Fibroblast of skin of right quadriceps (primary cell): Measurements from ENCODE around the gene NALCN.

Experiments
- DNase-seq: peaks from one replicate; pipeline ENCODE4 v3.0.0-alpha.2; 2013

NALCN gene

DNA sequence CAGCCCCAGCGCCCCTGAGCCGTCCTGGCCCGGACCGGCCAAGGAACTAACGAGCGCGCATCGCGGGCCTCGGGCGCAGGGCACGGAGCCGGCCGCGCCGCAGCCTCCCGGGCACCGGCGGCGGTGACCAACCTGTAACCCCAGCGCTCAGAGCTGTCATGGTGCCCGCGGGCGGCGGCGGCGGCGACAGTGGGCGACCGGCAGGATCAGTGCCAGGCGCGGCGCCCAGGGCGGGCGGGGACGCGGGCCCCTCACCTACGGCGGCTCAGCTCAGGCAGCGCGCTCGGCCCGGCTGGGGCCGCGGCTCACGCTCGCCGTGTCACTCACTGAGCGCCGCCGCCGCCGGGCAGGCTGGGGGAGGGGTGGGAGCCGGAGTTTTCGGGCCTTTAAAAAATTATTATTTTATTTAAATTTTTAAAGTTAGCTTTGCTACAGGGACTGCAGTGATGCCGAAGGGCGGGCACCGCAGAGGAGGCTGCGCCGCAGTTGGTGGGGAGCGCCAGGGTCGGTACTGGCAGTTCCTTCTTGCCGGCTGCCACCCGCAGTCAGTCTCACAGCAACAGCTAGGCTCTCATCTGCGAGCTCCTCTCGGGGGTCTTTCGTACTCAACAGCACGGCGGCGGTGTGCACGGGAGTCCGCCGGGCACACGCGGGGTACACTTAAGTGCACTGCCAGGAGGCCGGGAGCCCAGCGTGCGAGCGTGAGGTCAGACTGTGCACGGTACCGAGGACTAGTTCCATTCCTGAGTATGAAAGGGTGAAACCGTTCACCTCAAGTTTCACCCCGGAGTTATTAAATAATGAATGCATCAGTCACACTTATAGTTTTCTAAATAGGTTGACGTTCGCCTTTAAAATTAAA, at the start of gene NALCN:
TSS of gene NALCN (minus strand) at position 328 of the 862 bp plus-strand sequence. CDS start 17,382 bp downstream, outside the sequence.
- no peak for DNase-seq

DNA sequence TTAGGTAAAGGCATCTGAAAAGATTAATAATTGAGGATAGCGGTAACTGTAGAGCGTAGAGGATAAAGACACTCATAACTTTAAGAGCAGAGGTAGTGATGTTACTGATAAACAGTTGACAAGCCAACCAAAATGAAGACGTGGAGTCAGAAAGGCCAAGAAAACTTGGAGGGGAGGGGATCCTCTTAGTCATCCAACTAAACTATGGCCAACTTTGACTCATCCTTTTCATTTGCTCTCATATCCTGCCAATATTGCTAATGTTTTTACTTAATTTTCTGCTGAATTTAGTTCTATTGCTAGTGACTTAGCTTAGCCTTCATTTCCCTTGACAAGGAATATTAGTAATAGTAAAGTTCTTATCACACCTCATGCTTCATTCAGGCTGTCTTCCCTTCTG, 49.6 kb upstream of the NALCN start:
- peak; percentile 61 for DNase-seq

DNA sequence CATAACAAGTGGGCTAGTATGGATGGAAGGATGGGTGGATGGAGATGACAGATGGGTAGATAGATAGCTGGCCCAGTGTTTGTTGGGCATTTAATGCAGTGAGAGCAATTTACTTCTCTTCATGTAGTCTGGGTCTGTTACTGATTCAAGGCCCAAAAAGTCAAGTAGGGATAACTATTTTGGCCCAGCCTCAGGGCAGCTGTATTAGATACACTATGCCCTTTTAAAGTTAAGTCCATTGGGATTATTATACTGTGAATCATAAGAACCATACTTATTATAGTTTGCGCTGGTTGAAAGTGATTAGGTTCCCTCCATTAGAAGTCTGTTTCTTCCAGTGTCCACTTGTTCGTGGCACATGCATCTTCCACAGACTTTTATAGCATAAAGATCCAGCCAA, 40.9 kb upstream of the NALCN start:
- no peak for DNase-seq

DNA sequence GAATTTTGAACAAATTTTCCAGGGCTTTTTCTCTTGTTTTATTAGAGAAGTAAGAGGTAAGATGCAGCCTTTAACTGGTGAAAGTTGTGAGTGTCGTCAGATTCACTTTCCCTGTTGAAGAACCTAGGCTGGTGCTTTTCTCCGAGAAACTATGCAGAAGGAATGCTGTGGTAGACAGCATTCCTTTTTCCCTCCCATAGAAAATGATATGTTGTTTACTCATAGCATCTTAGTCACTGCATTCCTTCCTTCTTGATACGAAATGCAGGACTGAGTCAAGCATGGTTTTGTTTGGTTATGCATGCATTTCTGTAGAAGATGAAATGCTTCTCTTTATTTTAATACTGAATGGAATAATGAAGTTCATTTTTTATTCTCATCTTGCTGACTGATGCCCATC, 39.6 kb upstream of the NALCN start:
- DNase-seq = peak; percentile 94

DNA sequence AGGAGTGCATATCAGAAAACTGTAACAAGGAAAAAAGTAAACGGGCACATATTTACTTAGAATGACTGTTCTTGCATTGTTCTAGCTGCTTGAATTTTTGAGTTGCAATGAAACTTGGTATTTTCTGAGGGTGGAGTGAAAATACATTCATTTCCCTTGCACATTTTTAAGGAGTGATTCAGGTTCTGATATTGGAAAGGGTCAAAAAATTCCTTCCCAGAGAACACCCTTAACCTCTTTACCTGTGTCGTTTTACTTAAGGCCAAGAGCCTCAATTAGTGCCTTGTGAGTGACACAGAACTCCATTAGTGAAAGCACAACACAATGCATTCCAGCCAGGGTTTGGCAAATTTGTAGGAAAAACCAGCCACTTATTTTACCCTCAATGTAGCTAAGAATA, 38.5 kb upstream of the NALCN start:
- peak; percentile 49 for DNase-seq

DNA sequence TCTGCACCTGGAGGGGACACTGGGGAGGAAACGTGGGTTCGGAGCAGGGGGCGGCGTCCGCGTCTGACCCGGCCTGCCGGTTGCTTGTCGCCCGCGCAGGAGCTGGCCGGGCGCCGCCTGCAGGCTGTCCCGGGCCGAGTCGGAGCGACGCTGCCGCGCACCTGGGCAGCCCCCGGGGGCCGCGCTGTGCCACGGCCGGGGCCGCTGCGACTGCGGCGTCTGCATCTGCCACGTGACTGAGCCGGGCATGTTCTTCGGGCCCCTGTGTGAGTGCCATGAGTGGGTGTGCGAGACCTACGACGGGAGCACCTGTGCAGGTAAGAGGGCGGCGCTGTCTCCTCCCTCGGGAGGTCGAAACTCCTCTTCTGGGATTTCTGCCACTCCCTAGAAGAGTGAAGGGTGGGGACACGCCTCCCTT, 37.5 kb upstream of the NALCN start:
- no peak for DNase-seq

DNA sequence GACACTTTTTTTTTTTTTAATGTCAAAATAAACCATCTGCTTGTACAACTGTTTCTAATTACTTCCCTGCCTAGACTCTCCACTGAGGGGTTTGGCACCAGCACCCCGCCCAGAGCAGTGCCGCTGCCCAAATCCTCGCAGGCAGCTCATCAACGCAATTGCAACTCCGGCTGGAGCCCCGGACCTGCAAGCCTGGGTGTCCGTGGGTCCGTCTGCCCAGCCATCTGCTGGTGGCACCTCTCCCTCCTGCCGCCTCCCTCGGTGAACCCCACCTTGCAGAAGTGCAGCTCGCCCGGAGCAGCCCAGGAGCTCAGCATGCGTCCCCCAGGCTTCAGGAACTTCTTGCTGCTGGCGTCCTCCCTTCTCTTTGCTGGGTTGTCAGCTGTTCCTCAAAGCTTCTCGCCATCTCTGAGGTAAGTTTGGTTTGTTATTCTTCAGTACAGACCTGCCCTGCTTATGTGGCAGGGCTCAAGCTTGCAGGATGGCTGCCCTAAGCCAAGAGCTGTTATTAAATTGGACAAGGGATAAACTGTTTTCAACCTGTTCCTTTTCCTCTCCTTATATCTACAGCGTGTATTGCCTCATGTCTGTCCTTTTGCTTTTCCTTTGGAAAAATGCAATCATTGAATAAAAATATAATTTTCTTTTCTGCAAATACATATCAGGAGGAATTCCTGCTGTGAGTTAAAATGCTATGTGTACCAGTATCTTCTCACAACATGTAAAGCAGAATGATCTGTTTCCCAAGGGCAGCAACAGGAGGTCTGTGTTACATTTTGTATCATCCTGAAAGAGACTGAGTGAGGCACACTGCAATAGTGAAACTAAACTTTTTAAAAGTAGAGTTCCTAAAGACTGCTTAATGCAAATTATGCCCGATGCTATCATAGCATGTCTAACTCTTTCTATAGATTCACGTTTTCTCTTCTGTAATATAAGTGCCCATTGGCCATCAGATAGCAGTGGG, 36.5 kb upstream of the NALCN start, which contains the start of gene ITGBL1:
TSS of gene ITGBL1 (plus strand) at position 157 of the 967 bp plus-strand sequence. CDS start at position 316, 159 bp downstream.
- peak; percentile 37 for DNase-seq

DNA sequence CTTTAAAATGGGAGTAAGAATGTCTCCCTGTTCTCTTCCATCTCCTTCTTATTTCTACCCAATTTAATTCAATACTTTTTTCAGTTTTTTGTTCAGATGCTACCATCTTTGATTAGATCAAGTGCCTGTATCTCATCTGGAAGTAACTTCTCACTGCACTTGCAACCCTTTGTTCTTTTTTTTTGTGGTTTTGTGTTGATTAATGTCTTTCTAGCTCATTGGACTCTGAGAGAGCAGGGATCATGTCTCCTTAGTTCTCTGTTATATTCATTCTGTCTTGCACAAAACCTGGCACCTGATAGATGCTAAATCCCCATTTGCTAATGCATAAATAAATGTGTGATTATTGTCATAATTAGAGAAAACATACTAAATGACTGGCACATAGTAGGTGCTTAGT, 35.3 kb upstream of the NALCN start:
- DNase-seq = no peak

DNA sequence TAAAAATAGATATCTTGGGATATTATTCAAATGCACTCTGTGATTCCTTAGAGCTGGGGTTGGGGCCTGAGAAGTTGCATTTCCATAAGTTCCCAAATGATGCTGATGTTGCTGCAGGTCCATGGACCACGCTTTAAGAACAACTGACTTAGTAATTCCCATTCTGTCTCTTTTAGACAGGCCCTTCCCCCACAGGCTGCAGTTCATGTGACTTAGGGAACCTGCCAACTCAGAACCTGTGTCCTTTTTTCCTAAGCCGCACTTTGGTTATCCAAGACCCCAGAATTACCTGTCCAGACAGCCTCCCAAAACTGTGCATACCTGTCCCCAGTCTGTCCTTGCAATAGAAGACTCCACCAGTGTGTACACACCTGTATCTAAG, 34.4 kb upstream of the NALCN start:
- no peak for DNase-seq

DNA sequence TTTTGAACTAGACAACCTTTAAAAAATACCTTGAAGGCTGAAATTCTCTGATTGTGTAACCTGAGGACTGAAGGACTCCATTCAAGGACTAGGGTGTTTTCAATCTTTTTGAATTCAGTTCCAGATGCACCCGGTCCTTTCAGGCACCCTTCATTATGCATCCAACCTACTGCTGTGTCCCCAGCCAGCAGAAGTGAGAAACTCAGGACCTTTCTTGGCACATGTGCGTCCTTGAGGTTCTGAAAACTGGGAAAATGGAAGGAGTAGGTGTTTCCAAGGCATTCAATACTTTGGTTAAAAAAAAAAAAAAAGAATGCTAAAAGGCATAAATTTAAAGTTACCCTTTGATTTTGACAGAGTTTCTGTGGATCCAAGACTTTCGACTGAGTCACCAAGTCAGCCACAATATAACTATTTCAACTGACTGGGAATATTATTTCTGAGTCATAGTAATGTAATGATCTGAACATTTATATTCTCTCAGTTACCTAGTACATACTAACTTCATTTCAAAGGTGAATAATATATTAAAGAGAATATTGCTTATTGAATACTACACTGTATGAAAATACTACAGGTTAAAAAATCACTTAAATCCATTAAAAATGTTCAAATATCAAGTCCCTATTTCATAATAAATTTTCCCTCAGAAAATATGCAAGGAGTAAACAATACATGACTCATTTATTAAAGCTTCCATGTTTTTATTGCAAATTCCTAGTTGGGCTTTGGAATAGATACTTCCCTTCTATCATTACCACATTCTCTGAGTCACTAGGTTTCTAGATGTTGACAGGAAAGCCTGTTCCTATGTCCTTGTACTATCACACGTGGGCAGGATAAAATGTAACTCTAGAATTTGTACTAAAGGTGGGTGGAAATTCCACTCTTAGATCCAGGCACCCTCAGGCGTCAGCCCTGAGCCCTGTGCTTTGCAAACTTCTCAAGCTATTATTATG, 33.8 kb upstream of the NALCN start:
- DNase-seq = peak; percentile 94

DNA sequence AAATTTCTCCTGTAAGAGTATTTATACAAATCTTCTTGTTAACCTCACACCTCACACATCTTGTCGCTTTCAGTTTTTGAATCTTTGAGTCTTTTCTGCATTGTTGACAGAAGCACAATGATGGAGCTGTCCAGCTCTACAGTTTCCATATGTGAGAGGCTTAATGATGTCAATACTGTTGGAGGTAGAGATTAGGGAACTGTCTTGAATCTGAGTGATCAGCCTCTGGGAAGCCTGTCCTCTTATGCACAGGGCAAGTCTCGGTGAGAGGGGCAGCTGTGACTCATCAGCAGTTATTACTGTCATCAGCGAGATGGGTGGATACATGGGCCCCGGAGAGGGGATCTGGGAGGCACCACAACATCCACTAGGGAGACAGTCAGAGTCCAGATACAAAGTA, 31.5 kb upstream of the NALCN start:
- DNase-seq = peak; percentile 45

DNA sequence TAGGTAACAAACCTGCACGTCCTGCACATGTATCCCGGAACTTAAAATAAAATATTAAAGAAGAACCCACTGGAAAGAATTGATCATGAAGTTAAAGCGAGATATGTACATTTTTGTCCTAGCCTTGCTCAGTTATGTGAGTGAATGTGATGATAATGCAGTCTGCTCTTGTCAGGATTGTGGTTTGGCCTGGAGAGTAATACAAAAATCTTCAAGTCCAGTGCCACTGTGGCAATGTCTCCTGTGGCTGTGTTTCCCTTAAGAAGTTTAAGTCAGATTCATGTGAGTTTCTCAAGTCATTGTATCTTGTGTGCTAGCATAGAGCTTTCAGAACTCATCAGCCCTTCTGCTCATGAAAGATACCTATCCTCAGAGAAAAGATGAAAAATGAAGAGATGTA, 18.2 kb upstream of the NALCN start:
- DNase-seq = no peak

DNA sequence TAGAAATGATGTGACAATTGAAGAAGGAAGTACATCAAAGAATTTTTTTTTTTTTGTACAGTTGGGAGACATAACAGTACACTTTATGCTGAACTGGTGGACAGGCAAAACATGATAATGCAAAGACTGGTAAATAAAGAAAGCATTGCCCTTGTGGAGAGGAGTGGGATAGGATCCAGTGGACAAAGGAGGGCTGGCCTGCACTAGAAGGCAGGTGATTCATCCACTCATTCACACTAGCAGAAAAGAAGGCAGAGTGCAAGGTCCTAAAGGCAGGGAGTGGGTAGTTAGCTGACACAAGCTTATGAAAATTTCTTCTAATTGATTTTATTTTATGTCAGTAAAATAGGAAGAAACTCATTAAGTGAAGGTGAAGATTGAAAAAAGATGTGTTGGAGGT, 17.6 kb upstream of the NALCN start:
- no peak for DNase-seq

DNA sequence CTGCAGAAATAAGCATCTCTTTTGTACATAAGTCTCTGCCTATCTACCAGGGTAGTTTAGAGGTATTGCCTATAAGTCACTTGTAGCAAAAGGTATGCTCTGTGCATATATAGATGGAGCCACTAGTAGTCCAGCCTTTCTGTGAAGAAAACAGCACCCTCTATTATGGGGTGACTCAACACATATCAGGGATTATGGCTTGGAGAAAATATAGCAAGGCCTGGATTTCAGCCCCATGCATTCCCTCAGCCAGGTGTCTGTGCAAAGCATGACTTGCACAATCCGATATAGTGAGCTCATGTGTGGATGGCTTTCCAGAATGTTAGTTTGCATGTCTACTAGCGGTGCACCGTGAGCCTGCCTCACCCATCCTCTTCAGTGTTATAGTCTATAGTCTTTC, 13.4 kb upstream of the NALCN start:
- no peak for DNase-seq

DNA sequence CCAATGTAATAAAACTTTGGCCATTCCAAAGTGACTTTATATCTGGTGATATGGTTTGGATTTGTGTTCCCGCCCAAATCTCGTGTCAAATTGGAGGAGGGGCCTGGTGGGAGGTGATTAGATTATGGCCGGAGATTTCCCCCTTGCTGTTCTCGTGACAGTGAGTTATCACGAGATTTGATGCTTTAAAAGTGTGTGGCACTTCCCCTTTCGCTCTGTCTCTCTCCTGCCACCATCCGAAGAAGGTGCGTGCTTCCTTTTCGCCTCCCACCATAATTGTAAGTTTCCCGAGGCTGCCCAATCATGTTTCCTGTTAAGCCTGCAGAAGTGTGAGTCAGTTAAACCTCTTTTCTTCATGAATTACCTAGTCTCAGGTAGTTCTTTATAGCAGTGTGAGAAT, 9.3 kb upstream of the NALCN start:
- no peak for DNase-seq

DNA sequence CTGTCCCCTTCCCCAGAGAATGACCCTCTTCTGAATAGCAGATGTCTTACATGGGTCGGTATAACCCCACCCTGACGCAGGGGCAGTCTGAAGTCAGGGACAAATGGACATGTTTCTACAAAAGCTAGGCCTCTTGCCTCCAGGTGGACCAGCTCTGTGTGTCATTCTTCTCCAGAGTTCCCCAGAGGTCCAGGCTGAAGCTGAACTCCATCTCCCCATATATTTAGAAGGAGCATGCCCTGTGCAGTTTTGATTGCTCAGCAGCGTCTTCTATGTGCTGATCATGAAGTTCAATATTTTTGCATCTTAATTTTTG, 8.8 kb upstream of the NALCN start:
- no peak for DNase-seq

DNA sequence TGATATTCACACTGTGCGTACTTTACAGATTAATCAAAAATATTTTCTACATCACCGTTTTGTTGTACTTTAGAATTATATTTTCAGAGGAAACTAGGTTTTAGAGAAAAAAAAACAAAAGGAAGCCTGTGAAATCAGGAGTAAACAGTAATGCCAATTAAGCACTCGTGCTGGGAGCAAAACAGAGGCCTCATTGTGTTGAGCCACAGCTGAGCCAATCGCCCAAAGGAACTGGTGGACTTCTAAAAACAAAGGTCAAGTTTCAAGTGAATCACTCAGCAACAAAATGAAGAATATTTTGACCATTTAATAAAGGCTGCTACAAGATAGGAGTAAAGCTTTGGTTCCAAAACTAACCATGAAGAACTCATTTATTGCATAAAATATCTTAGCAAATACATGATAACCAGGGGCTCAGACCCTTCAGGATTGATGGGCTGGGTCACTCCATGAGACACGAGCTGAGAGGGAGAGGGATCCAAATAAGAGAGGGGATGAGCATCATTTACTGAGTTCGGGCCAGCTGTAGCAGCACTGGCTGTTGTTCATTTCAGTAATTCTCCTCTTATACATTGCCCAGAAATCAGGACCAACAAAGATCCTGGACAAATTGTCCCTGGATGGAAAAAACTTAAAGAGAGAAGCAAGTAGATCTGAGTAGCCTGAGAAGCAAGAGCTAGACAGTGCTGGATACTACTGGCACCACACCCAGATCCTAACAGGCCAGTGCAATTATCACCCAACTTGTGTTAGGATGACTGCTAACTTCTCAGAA, 8.3 kb upstream of the NALCN start:
- no peak for DNase-seq

DNA sequence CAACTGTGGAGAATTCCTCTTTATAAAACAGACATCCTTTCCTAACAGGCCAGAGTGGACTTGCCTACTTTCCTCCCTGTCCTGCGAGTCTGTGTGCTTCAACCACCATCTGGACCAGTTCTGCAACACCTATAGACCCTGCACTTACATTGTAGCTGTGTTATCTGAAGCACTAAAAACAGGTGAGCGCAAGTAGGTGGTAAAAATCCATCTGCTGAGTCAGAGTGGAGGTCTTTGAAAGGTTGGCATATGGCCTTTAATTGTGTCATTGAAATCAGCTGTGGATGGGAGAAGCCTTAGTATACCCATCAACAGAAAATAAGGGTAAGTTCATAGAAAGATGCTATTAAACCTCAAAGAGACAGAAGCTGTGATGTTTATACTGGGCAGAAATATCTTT, 7.6 kb upstream of the NALCN start:
- DNase-seq = no peak

DNA sequence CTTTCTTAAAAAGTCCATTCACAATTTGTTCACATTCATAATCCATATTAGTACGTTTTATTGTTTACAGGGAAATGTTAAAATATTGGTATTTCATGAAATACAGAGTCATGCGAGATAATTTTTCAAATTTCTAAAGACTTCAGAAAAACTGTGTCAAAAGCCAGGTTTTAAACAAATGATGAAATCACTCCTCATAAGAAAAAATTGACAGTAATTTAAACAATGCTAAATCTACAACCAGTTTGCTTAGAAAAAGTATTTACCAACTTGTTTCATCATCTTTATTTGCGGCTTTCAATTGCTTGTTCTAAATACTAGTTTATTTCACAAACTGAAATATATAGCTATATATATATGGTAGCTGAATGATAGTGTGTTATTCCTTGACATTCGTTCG, 1.2 kb upstream of the NALCN start:
- DNase-seq = no peak

DNA sequence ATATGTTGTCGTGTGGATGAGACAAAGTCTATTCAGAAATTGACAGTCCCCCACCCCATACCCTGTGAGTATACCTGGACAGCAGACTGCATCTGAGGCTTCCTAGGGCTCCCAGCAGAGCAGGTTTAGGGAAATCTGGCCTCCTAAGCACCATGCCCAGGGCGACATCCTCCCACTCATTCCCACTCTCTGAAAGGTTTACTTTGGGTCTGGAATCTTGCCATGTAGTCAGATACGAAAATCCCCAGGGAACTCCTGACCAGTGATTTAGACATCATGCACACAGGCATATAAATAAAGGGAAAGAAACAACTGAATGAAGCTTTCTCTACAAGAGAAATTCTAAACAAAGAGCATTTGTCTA, 717 bp upstream of the NALCN start:
- peak; percentile 55 for DNase-seq

DNA sequence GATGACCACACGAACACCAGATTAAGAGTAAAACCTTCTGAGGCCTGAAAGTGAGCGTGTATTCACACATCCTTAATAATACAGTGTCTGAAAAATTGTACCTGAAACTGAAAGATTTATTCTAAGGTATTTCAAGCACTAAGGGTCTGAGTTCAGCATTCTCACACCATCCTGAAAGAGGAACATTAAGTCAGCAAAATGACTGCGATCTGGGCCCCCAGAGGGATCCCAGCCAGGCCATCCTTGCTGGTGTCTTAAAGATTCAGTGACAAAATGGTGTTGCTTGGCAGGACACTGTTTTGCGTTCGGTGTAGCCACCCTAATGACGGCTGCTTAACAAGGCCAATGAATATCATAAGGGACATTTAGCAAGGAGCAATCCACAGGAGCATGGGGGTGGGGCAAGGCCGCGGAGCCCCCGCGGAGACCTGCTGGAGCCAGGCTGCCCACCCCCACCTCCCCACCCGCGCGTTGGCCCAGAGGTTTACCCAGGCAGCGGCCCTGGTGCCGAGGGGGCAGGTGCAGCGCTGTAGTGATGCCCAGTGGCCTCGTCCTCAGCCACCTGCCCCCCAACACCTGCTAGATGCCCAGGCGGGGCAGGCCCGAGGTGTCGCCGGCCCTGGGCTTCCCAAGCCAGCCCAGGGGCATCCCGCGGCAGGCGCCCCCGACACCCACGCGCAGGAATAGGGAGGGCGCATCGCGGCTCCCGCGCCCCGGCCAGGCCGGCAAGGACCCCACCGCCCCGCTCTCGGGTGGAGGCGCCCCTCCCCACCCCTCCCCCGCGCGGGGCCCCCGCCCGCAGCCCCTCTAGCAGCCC, 742 bp downstream of the NALCN start:
- no peak for DNase-seq
